HFFc6 (cell line): ENCODE results near the gene INHBB. TPM values are rescaled to one million over a fixed set of nuclear protein-coding genes. Genes with fewer than 3 reads are reported as not detected.

Experiments
- DNase-seq: peaks from one replicate; pipeline ENCODE4 v3.0.0-alpha.2; 2018
- H3K27ac Mint-ChIP-seq: 2 replicates; pipeline ENCODE4 v1.8.0; 2020; ENCODE audit warnings: mild to moderate bottlenecking, mixed read lengths
- H3K27me3 Mint-ChIP-seq: 2 replicates; pipeline ENCODE4 v1.8.0; 2021; ENCODE audit warnings: mild to moderate bottlenecking, moderate library complexity, mixed read lengths; ENCODE audit not compliant: insufficient read depth
- H3K36me3 Mint-ChIP-seq: 2 replicates; pipeline ENCODE4 v1.8.0; 2021; ENCODE audit warnings: low read depth, mixed read lengths
- H3K4me1 Mint-ChIP-seq: 2 replicates; pipeline ENCODE4 v1.8.0; 2020; ENCODE audit warnings: low read depth, mixed read lengths
- H3K4me3 Mint-ChIP-seq: 2 replicates; pipeline ENCODE4 v1.8.0; 2020; ENCODE audit warnings: mild to moderate bottlenecking, moderate library complexity, mixed read lengths
- H3K9me3 Mint-ChIP-seq: 2 replicates; pipeline ENCODE4 v1.8.0; 2020; ENCODE audit warnings: mild to moderate bottlenecking, mixed read lengths
- CTCF ChIP-seq: fragments of 200-600 bp; sonication (generic); IDR thresholded peaks from 2 replicates; pipeline ENCODE4 v1.5.0; 2021; ENCODE audit warnings: antibody characterized with exemption, mild to moderate bottlenecking
- total RNA-seq, 6 experiments: library from RNA; stranded (reverse); fragmentation: NEBNext Ultra II Directional; extraction: Animal tissue kit (Norgen Biotek cat#: 25700); gene quantifications; 2 replicates in 1 of 6; 3 replicates in 5 of 6; pipeline ENCODE4 v1.2.3, GENCODE V29; 2021

The INHBB gene
- total RNA-seq, 6 experiments from 2014 or later = 0.47 to 1.6 (median 1.1) TPM

DNA sequence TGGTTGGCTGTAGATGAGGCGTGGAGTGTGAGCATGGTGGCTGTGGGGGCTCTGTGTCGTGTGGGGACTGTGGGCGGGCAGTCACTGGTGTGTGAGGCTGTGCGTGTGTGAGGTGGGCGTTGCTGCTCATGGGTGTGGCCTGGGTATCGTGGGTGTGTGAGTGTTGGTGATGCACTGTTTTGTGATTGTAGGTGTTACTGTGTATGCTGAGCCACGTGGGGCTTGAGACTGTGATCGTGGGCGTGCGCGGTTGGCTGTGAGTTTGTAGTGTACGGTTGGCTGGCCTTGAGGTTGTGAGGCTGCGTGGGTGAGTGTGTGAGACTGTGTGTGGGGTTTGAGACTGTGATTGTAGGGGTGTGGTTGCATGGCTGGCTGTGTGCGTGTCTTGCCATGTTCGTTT lies 8.5 kb downstream of the INHBB start:
- Mint-ChIP-seq H3K4me1 (no peaks in the 10 kb centered on the region), H3K27ac (no peak overlapping the region), H3K4me3 (no peak overlapping the region), H3K36me3 (no peaks in the 10 kb centered on the region), H3K9me3 (no peaks in the 10 kb centered on the region), H3K27me3 (peaks cover 23% of the 10 kb centered on the region)
- no peak for DNase-seq
- no peak for TF ChIP-seq CTCF

- Mint-ChIP-seq H3K9me3 (no peaks in the 10 kb centered on the region), H3K27me3 (peaks cover 23% of the 10 kb centered on the region), H3K36me3 (no peaks in the 10 kb centered on the region), H3K27ac (no peak overlapping the region), H3K4me1 (peaks cover 3% of the 10 kb centered on the region), H3K4me3 (no peak overlapping the region)
- DNase-seq = no peak
- TF ChIP-seq CTCF = no peak
Measured at GRCh38 chr2:120354935-120355779, 9.2 kb downstream of the INHBB start.

GRCh38 chr2:120355780-120356266 lies 9.9 kb downstream of the INHBB start:
- Mint-ChIP-seq H3K9me3 (no peaks in the 10 kb centered on the region), H3K4me1 (peaks cover 10% of the 10 kb centered on the region), H3K36me3 (no peaks in the 10 kb centered on the region), H3K27me3 (peaks cover 17% of the 10 kb centered on the region), H3K4me3 (no peak overlapping the region), H3K27ac (no peak overlapping the region)
- DNase-seq = no peak
- no peak for TF ChIP-seq CTCF

DNA sequence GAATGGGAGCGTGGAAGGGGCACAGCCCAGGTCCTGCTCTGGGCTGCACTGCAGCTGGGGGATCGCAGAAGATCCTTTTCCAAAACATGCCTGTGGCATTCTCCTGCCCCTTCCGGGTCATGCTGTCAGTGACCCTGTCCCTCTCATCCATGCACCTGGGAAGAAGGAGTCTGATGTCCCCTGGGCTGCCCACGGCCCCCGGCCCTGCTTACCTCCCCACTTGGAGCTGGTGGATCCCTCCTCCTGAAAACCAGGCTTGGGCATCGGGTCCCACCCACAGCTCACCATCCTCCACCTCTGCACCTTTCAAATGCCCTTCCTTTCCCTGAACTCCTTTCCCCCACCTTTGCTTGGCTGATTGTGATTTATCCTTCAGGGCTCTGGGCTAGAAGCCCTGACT lies 11.8 kb downstream of the INHBB start:
- H3K9me3 Mint-ChIP-seq = no peaks in the 10 kb centered on the region
- no peaks in the 10 kb centered on the region for H3K36me3 Mint-ChIP-seq
- peaks cover 20% of the 10 kb centered on the region for H3K27me3 Mint-ChIP-seq
- H3K4me3 Mint-ChIP-seq = no peak overlapping the region
- no peak overlapping the region for H3K27ac Mint-ChIP-seq
- peaks cover 10% of the 10 kb centered on the region for H3K4me1 Mint-ChIP-seq
- no peak for TF ChIP-seq CTCF
- no peak for DNase-seq

- H3K4me3 Mint-ChIP-seq = no peak overlapping the region
- H3K36me3 Mint-ChIP-seq = no peaks in the 10 kb centered on the region
- H3K9me3 Mint-ChIP-seq = no peaks in the 10 kb centered on the region
- no peak overlapping the region for H3K27ac Mint-ChIP-seq
- peaks cover 20% of the 10 kb centered on the region for H3K27me3 Mint-ChIP-seq
- no peak for TF ChIP-seq CTCF
- peaks cover 10% of the 10 kb centered on the region for H3K4me1 Mint-ChIP-seq
- no peak for DNase-seq
Measured at GRCh38 chr2:120358734-120359465, 13.0 kb downstream of the INHBB start.
